Measurements from ENCODE around the gene PCDH19.
A peak's percentile ranks its signal among the peaks of the same experiment; 100 is the strongest.

Gene PCDH19

GRCh38 chrX:100350704-100351489 is 59.2 kb downstream of the PCDH19 start:
- no peaks in the 10 kb centered on the region for H3K36me3 ChIP-seq (ENCODE audit: insufficient read depth, low read length)
- H3K9me3 ChIP-seq (ENCODE audit: low read depth, low read length): no peaks in the 10 kb centered on the region
- no peak for TF ChIP-seq POLR2AphosphoS5 (IDR thresholded peaks at IDR 0.05; ENCODE audit: borderline replicate concordance, low read depth, low read length)
- TF ChIP-seq FOXP2 (optimal IDR thresholded peaks at IDR 0.05; ENCODE audit: control extremely low read depth, extremely low read length, insufficient read depth): no peak
- no peak for TF ChIP-seq EZH2 (IDR thresholded peaks at IDR 0.05)
- H3K9ac ChIP-seq (ENCODE audit: insufficient read length): no peak overlapping the region
- no peak for DNase-seq (ENCODE audit: low read depth, low spot score)
- H3K27ac ChIP-seq: no peak overlapping the region
- H3K4me3 ChIP-seq: no peak overlapping the region

DNA sequence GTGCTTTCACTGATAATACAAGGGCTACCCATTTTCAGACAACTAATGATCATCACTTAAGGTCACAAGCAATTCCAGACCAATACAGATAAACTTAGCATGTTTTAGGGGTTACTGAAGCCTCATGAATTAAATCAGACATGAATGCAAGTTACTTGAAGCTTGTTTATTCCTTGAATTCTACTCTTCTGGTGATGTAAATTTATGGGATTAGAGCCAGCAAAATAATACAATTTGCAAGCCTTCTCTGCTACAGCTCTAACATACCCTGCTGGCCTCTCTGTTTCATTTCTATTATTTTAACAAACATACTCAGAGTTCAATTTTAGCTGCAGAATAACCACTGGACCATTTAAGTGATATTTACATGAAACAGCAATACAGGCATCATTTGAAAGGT is 60.7 kb downstream of the PCDH19 start:
- no peak overlapping the region for H3K4me3 ChIP-seq
- no peaks in the 10 kb centered on the region for H3K36me3 ChIP-seq (ENCODE audit: insufficient read depth, low read length)
- no peaks in the 10 kb centered on the region for H3K9me3 ChIP-seq (ENCODE audit: low read depth, low read length)
- no peak for DNase-seq (ENCODE audit: low read depth, low spot score)
- no peak for TF ChIP-seq EZH2 (IDR thresholded peaks at IDR 0.05)
- TF ChIP-seq FOXP2 (optimal IDR thresholded peaks at IDR 0.05; ENCODE audit: control extremely low read depth, extremely low read length, insufficient read depth): no peak
- TF ChIP-seq POLR2AphosphoS5 (IDR thresholded peaks at IDR 0.05; ENCODE audit: borderline replicate concordance, low read depth, low read length): no peak
- H3K27ac ChIP-seq: no peak overlapping the region
- H3K9ac ChIP-seq (ENCODE audit: insufficient read length): no peak overlapping the region

GRCh38 chrX:100341142-100341510 is 68.9 kb downstream of the PCDH19 start:
- no peaks in the 10 kb centered on the region for H3K9me3 ChIP-seq (ENCODE audit: low read depth, low read length)
- TF ChIP-seq EZH2 (IDR thresholded peaks at IDR 0.05) (no peak), POLR2AphosphoS5 (IDR thresholded peaks at IDR 0.05; ENCODE audit: borderline replicate concordance, low read depth, low read length) (no peak), FOXP2 (optimal IDR thresholded peaks at IDR 0.05; ENCODE audit: control extremely low read depth, extremely low read length, insufficient read depth) (no peak)
- DNase-seq (ENCODE audit: low read depth, low spot score): no peak

DNA sequence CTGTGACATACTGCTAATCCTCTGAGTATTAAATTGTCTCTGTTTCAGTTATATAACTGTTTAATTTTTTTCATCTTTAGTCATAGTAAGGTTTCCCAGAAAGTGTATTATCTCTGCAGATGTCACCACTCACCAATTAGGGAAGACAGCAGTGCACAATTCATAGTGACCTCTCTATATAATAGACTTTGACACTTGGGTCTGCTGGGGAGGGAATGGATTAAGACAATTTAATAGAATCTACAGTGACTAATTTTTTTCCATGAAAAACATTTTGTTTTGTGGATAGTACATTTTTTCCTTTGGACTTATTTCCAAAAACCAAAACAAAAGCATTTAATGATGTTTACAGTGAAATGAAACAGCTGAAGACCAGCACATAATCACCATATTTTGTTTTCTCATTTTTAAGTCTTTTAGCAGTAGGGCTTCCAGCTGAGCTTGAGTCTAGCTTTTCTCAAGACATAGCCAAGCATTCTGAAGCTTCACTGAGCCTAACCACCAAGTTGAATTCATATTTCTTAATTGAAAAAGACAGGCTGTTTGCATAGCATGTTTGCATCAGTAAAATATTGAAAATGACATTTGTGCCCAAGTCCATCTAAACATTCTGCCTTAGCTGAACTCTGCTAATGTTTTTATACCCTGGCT is 69.5 kb downstream of the PCDH19 start:
- Histone ChIP-seq H3K27ac (no peak overlapping the region), H3K9ac (ENCODE audit: insufficient read length) (no peak overlapping the region), H3K36me3 (ENCODE audit: insufficient read depth, low read length) (no peaks in the 10 kb centered on the region), H3K9me3 (ENCODE audit: low read depth, low read length) (no peaks in the 10 kb centered on the region), H3K4me3 (no peak overlapping the region)
- no peak for TF ChIP-seq FOXP2 (optimal IDR thresholded peaks at IDR 0.05; ENCODE audit: control extremely low read depth, extremely low read length, insufficient read depth)
- no peak for TF ChIP-seq EZH2 (IDR thresholded peaks at IDR 0.05)
- no peak for TF ChIP-seq POLR2AphosphoS5 (IDR thresholded peaks at IDR 0.05; ENCODE audit: borderline replicate concordance, low read depth, low read length)
- no peak for DNase-seq (ENCODE audit: low read depth, low spot score)

More at GRCh38 chrX:100341142-100341510, 68.9 kb downstream of the PCDH19 start:
- H3K9ac ChIP-seq (ENCODE audit: insufficient read length): no peak overlapping the region
- H3K4me3 ChIP-seq: no peak overlapping the region
- no peak overlapping the region for H3K27ac ChIP-seq
- no peaks in the 10 kb centered on the region for H3K36me3 ChIP-seq (ENCODE audit: insufficient read depth, low read length)

DNA sequence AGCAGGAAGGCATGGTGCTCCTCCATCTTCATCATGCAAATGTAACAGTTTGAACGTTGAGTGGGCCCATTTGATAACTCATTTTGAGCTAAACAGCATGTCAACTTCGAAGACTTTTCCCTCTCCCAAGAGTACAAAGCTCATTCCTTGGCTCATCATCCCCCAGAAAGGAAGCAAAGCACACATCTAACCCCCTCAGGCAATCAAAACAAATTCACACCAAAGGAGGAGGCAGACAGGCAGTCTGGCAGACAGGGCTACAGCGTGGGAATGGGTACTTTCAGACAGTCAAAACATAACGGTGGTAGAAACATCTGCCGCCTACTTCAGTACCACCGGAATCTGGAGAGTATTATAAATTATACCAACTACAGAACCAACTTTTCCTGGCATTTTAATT is 81.7 kb downstream of the PCDH19 start:
- DNase-seq (ENCODE audit: low read depth, low spot score): peak; percentile 63
- no peaks in the 10 kb centered on the region for H3K9me3 ChIP-seq (ENCODE audit: low read depth, low read length)
- peak overlapping the region; percentile 69 for H3K27ac ChIP-seq
- no peaks in the 10 kb centered on the region for H3K36me3 ChIP-seq (ENCODE audit: insufficient read depth, low read length)
- H3K9ac ChIP-seq (ENCODE audit: insufficient read length): no peak overlapping the region
- no peak overlapping the region for H3K4me3 ChIP-seq
- TF ChIP-seq EZH2 (IDR thresholded peaks at IDR 0.05): no peak
- no peak for TF ChIP-seq POLR2AphosphoS5 (IDR thresholded peaks at IDR 0.05; ENCODE audit: borderline replicate concordance, low read depth, low read length)
- TF ChIP-seq FOXP2 (optimal IDR thresholded peaks at IDR 0.05; ENCODE audit: control extremely low read depth, extremely low read length, insufficient read depth): no peak

DNA sequence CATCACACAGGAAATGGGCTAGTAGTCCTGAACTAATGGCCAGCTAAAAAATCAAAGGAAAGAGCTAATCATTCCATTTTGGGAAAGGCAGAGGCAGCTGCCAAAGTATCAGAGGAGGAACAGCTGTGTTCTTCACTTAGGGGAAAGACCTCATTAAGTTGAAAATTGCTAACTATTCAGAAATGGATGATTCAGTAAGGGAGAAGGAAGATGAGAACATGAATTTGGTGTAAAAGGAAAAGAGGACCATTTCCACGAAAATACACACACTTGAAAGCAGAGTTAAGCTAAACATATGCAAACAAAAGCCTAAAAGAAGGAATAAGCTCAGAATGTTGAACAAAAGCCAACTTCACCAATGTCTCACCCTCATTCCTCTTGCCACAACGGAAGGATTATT is 90.4 kb downstream of the PCDH19 start:
- no peaks in the 10 kb centered on the region for H3K36me3 ChIP-seq (ENCODE audit: insufficient read depth, low read length)
- no peak for DNase-seq (ENCODE audit: low read depth, low spot score)
- no peak overlapping the region for H3K9ac ChIP-seq (ENCODE audit: insufficient read length)
- H3K27ac ChIP-seq: no peak overlapping the region
- no peak overlapping the region for H3K4me3 ChIP-seq
- no peaks in the 10 kb centered on the region for H3K9me3 ChIP-seq (ENCODE audit: low read depth, low read length)
- TF ChIP-seq POLR2AphosphoS5 (IDR thresholded peaks at IDR 0.05; ENCODE audit: borderline replicate concordance, low read depth, low read length): no peak
- TF ChIP-seq EZH2 (IDR thresholded peaks at IDR 0.05): no peak
- no peak for TF ChIP-seq FOXP2 (optimal IDR thresholded peaks at IDR 0.05; ENCODE audit: control extremely low read depth, extremely low read length, insufficient read depth)

- peak overlapping the region; percentile 49; the same call in 1 of the 2 replicates for H3K4me3 ChIP-seq
- DNase-seq (ENCODE audit: low read depth, low spot score): peak; percentile 66
- no peaks in the 10 kb centered on the region for H3K9me3 ChIP-seq (ENCODE audit: low read depth, low read length)
- TF ChIP-seq FOXP2 (optimal IDR thresholded peaks at IDR 0.05; ENCODE audit: control extremely low read depth, extremely low read length, insufficient read depth) (peak; percentile 66), EZH2 (IDR thresholded peaks at IDR 0.05) (no peak), POLR2AphosphoS5 (IDR thresholded peaks at IDR 0.05; ENCODE audit: borderline replicate concordance, low read depth, low read length) (no peak; the same call in 1 of the 2 replicates)
- H3K9ac ChIP-seq (ENCODE audit: insufficient read length): no peak overlapping the region
- H3K36me3 ChIP-seq (ENCODE audit: insufficient read depth, low read length): no peaks in the 10 kb centered on the region
- peak overlapping the region; percentile 71; the same call in 1 of the 2 replicates for H3K27ac ChIP-seq
These were observed 93.1 kb downstream of the PCDH19 start for GRCh38 chrX:100316987-100317386.

GRCh38 chrX:100315566-100315965 is 94.5 kb downstream of the PCDH19 start:
- Histone ChIP-seq H3K9me3 (ENCODE audit: low read depth, low read length) (no peaks in the 10 kb centered on the region), H3K27ac (peak overlapping the region; percentile 85), H3K9ac (ENCODE audit: insufficient read length) (no peak overlapping the region), H3K36me3 (ENCODE audit: insufficient read depth, low read length) (no peaks in the 10 kb centered on the region), H3K4me3 (no peak overlapping the region)
- DNase-seq (ENCODE audit: low read depth, low spot score): no peak
- TF ChIP-seq EZH2 (IDR thresholded peaks at IDR 0.05): no peak
- TF ChIP-seq POLR2AphosphoS5 (IDR thresholded peaks at IDR 0.05; ENCODE audit: borderline replicate concordance, low read depth, low read length): no peak
- no peak for TF ChIP-seq FOXP2 (optimal IDR thresholded peaks at IDR 0.05; ENCODE audit: control extremely low read depth, extremely low read length, insufficient read depth)

All from SK-N-MC (cell line).